ENCODE results near the gene PHACTR1. TPM values are rescaled to one million over a fixed set of nuclear protein-coding genes. Genes with fewer than 3 reads are reported as not detected.

The PHACTR1 gene
- total and polyA plus RNA-seq, 3 donors from 2014 or later: 5.1 to 7.6 (median 6.5) TPM

DNA sequence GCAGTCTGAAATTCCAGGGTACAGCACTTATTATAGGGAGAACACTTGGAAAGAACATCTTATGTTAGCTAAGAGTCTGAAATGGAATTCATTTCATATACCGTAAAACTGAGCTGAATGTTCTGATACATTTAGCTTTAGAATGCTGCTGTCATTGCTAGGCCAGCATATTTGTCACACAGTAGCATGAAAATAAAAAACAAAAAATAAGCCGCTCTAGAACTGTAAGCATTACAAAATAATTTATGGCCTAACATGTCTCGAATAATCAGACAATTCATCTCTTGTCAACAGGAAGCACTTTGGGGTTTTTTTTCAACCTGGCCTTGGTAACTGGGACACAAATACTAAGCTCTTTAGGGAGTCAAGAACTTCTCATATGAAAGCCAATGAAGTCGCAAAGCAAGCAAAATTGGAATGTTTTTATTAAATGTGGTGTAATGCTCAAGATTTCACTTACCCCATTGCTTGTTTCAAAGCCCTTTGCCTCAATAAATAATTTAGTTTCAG lies 115.7 kb downstream of the PHACTR1 start:
- 75 to 84% methylated on average over 4 of the region's 4 CpGs for WGBS, 2 donors
- Histone ChIP-seq H3K4me3 (no peak overlapping the region), H3K27me3 (no peaks in the 10 kb centered on the region), H3K9me3 (no peaks in the 10 kb centered on the region), H3K4me1 (no peaks in the 10 kb centered on the region), H3K36me3 (ENCODE audit: low read depth, missing control alignments) (no peaks in the 10 kb centered on the region), H3K27ac (no peak overlapping the region)
- DNase-seq: no peak
- intact Hi-C loops (cut with DNase I; ENCODE audit: low total_unique reads): no loop called here
- TF ChIP-seq CTCF (IDR thresholded peaks at IDR 0.05): no peak
- no peak for TF ChIP-seq POLR2A (IDR thresholded peaks at IDR 0.05)

DNA sequence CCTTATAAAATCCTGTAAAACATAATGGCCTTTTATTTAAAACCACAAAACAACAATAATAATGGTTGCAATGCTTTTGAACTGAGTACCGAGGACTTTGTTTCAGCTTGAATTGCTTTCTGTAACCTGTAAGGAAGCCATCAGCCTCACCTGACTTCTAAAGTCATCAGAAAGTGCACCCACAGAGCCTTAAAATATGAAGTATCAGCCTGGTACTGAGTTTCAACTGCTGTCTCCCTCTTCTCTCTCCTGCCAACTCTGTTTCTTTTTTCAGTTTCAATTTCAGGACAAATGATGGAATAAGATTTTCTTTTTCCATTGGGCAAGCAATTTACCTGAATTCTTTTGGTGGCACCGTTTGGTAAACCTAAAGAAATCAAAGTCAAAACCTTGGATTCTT lies 119.4 kb downstream of the PHACTR1 start:
- Histone ChIP-seq H3K4me1 (no peaks in the 10 kb centered on the region), H3K36me3 (ENCODE audit: low read depth, missing control alignments) (no peaks in the 10 kb centered on the region), H3K4me3 (no peak overlapping the region), H3K27me3 (no peaks in the 10 kb centered on the region), H3K9me3 (no peaks in the 10 kb centered on the region), H3K27ac (no peak overlapping the region)
- TF ChIP-seq POLR2A (IDR thresholded peaks at IDR 0.05) (no peak), CTCF (IDR thresholded peaks at IDR 0.05) (no peak)
- intact Hi-C loops (cut with DNase I; ENCODE audit: low total_unique reads): no loop called here
- DNase-seq: no peak
- WGBS, 2 donors: 77 to 78% methylated on average over 2 of the region's 2 CpGs

DNA sequence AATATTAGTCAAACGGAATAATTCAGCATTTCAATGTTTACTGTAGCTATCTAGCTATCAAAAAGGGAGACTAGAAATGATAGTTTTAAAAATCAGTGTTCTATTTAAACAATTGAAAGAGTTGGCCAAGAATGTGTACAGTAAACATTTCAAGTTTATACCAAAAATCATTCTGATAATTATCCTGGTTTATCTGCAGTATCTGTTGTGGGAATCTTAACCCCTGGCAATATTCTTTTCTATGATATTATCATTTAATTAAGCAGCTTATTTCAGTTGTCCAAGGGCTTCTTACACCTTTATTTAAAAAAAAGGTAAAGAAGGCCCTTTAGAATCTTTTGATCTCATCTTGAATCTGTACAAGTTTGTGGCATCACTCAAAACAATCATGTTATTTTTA lies 125.1 kb downstream of the PHACTR1 start:
- WGBS, 2 donors: 76 to 89% methylated on average over 1 of the region's 1 CpG
- intact Hi-C loops (cut with DNase I; ENCODE audit: low total_unique reads): no loop called here

GRCh38 chr6:12842114-12842513 lies 125.5 kb downstream of the PHACTR1 start:
- no peaks in the 10 kb centered on the region for H3K9me3 ChIP-seq
- no peak overlapping the region for H3K27ac ChIP-seq
- no peak overlapping the region for H3K4me3 ChIP-seq
- no peak for DNase-seq
- intact Hi-C loops (cut with DNase I; ENCODE audit: low total_unique reads): no loop called here
- no peak for TF ChIP-seq CTCF (IDR thresholded peaks at IDR 0.05)
- no peak for TF ChIP-seq POLR2A (IDR thresholded peaks at IDR 0.05)
- H3K36me3 ChIP-seq (ENCODE audit: low read depth, missing control alignments): no peaks in the 10 kb centered on the region
- H3K4me1 ChIP-seq: no peaks in the 10 kb centered on the region
- H3K27me3 ChIP-seq: no peaks in the 10 kb centered on the region

More for the DNA sequence above, 125.1 kb downstream of the PHACTR1 start:
- no peak for DNase-seq
- H3K27me3 ChIP-seq: no peaks in the 10 kb centered on the region
- H3K4me1 ChIP-seq: no peaks in the 10 kb centered on the region
- H3K36me3 ChIP-seq (ENCODE audit: low read depth, missing control alignments): no peaks in the 10 kb centered on the region
- no peak overlapping the region for H3K4me3 ChIP-seq
- TF ChIP-seq CTCF (IDR thresholded peaks at IDR 0.05): no peak
- TF ChIP-seq POLR2A (IDR thresholded peaks at IDR 0.05): no peak
- H3K27ac ChIP-seq: no peak overlapping the region
- no peaks in the 10 kb centered on the region for H3K9me3 ChIP-seq

DNA sequence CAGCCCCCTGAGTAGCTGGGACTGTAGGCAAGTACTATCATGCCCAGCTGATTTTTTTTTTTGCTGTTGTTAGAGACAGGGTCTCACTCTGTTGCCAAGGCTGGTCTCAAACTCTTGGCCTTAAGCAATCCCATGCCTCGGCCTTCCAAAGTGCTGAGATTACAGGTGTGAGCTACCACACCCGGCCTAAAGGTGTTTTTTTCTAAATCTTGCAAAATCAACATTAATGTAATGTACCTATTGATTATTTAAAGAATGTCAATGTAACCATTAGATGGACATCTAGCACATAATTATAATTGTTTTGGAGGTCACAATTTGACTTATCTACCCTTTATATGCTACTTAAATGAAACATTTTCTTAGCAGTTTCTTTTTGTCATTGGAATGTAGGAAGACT lies 126.1 kb downstream of the PHACTR1 start:
- no peak for DNase-seq
- H3K9me3 ChIP-seq: no peaks in the 10 kb centered on the region
- no peak overlapping the region for H3K4me3 ChIP-seq
- H3K4me1 ChIP-seq: no peaks in the 10 kb centered on the region
- H3K36me3 ChIP-seq (ENCODE audit: low read depth, missing control alignments): no peaks in the 10 kb centered on the region
- 83 to 92% methylated on average over 2 of the region's 2 CpGs for WGBS, 2 donors
- intact Hi-C loops (cut with DNase I; ENCODE audit: low total_unique reads): no loop called here
- no peak overlapping the region for H3K27ac ChIP-seq
- no peaks in the 10 kb centered on the region for H3K27me3 ChIP-seq
- TF ChIP-seq CTCF (IDR thresholded peaks at IDR 0.05): no peak
- TF ChIP-seq POLR2A (IDR thresholded peaks at IDR 0.05): no peak

Measured in testis (tissue), 3 donors.